ENCODE data around the gene MCCD1.
"Not testable (repeated sequence)": the region's sequence is repeated elsewhere in the genome, so short reads cannot be mapped to it uniquely, and the experiment has no call there.

Gene MCCD1

DNA sequence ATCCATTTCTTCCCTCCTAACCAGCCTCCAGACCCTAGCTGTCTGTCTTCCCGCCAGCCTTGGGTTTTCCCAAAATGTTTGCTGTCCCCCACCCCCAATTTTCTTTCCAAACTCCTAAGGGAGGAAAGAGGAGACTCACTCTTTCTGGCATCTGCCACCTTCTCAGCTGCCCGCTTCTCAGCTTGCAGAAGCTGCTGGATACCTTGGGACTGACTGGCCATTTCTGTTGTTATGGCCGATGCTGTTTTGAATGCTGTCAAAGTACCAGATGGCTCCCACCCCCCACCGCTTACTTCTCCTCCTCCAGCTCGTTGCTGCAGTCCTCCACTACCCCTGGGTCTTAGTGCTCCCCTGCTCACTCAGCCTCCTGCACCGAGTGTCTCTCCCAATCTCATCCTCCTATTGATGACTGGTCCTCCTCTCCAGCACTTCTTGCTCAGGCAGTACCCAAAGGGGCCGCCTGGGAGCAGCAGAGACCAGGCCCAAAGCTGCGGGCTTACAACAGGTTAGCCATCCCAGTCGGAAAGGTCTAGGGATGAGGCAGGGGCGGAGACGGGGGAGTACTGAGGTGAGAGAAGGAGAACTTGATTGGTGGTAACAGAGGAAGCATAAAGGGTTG lies 17.7 kb downstream of the MCCD1 start, which contains the start of gene ATP6V1G2:
Gene ATP6V1G2 (minus strand): TSS at position 270 of the 619 bp plus-strand sequence. CDS start 49 bp downstream, at position 221.
- TF ChIP-seq, protein P1, sequence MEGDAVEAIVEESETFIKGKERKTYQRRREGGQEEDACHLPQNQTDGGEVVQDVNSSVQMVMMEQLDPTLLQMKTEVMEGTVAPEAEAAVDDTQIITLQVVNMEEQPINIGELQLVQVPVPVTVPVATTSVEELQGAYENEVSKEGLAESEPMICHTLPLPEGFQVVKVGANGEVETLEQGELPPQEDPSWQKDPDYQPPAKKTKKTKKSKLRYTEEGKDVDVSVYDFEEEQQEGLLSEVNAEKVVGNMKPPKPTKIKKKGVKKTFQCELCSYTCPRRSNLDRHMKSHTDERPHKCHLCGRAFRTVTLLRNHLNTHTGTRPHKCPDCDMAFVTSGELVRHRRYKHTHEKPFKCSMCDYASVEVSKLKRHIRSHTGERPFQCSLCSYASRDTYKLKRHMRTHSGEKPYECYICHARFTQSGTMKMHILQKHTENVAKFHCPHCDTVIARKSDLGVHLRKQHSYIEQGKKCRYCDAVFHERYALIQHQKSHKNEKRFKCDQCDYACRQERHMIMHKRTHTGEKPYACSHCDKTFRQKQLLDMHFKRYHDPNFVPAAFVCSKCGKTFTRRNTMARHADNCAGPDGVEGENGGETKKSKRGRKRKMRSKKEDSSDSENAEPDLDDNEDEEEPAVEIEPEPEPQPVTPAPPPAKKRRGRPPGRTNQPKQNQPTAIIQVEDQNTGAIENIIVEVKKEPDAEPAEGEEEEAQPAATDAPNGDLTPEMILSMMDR (IDR thresholded peaks at IDR 0.05; ENCODE audit: control insufficient read depth, extremely low read depth, insufficient read depth), result peak; percentile 98
- DNase-seq (ENCODE audit: low read depth), result peak; percentile 88
- peak within 1 kb of the TSS; percentile 60 for H3K4me3 ChIP-seq (ENCODE audit: low read depth, low read length)

DNA sequence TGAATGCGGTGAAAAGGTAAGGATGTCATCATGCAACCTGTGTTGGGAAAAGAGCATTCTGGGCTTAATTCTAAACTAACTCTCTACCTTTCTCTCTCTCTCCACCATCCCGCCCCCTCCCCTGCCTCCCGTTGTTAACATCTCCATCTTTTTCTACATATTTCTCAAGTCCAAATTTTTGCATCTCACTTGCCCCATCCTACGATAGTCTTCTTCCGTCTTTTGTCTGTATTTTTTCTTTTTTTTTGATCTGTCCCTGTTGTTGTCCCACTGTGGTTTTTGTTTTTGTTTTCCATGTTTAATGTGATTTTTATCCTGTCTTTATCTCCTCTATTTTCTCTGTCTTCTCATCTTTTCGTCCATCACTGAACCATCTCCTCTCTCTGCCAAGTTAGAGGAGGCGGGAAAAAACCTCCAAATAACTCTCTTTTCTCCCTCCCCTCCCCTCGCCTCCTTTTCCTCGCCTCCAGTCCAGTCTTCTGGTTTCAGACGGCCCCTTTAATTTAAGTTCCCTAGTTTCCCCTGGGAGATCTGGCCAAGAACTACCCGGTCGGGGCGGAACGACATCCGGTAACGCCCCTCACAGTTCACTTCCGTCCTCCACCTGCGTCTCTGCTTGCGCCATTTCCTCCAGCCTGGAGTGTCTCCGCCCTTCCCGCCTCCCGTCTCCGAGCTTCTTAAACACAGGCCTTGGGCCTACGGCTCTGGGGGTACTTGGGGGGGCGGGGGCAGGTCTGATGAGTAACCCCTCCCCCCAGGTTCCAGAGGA lies 18.4 kb downstream of the MCCD1 start, which contains the start of gene NFKBIL1:
Gene NFKBIL1 (plus strand): TSS at position 651 of the 769 bp plus-strand sequence. CDS start 87 bp downstream, at position 738.
- DNase-seq (ENCODE audit: low read depth), result peak; percentile 93
- peak within 1 kb of the TSS; percentile 60 for H3K4me3 ChIP-seq (ENCODE audit: low read depth, low read length)
- TF ChIP-seq, protein P1 (IDR thresholded peaks at IDR 0.05; ENCODE audit: control insufficient read depth, extremely low read depth, insufficient read depth), result no peak

DNA sequence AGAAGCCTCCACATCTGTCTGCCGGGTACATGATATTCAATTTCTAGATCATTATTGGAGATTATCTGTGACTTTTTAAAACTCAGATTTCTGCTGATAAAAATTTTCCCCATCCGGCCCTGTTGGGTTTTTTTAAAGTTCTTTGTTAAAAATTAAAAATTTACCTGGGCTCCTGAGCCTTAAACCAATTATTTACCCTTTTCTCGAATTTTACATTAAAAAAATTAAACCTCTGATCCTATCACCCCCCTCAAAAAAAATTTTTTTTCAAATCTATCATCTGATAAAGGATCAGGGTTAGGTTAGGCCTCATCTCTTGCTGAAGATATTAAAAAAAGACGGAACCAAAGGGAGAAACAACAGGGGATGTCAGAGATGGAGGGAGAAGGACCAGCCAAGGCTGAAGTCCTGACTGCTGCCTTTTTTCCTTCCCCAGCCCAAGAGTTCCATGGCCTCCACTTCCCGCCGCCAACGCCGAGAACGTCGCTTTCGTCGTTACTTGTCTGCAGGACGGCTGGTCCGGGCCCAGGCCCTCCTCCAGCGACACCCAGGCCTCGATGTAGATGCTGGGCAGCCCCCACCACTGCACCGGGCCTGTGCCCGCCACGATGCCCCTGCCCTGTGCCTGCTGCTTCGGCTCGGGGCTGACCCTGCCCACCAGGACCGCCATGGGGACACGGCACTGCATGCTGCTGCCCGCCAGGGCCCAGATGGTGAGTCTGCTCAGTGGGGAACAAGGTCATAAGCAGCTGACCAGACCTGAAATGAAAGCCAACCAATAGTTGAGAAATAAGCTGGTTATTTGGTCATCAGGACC lies 19.2 kb downstream of the MCCD1 start:
- TF ChIP-seq, protein P1 (IDR thresholded peaks at IDR 0.05; ENCODE audit: control insufficient read depth, extremely low read depth, insufficient read depth), result no peak
- H3K4me3 ChIP-seq (ENCODE audit: low read depth, low read length), result peak overlapping the region; percentile 60
- DNase-seq (ENCODE audit: low read depth), result no peak

DNA sequence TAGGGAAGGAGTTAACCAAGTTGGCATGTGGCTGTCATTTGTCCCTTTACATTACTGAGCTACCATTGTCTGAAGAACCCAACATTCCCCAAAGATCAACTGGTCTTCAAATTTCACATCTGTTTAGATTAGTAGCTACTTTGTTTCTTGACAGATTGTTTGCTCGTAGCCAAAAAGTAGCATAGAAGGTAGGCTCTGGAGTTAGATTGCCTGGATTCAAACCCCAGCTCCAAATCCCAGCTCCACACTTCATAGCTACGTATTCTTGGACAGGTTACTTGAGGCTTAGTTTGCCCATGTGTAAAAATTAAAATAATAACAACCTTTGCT lies 19.7 kb downstream of the MCCD1 start:
- TF ChIP-seq, protein P1 (IDR thresholded peaks at IDR 0.05; ENCODE audit: control insufficient read depth, extremely low read depth, insufficient read depth), result no peak
- H3K4me3 ChIP-seq (ENCODE audit: low read depth, low read length), result peak overlapping the region; percentile 60
- DNase-seq (ENCODE audit: low read depth), result no peak

DNA sequence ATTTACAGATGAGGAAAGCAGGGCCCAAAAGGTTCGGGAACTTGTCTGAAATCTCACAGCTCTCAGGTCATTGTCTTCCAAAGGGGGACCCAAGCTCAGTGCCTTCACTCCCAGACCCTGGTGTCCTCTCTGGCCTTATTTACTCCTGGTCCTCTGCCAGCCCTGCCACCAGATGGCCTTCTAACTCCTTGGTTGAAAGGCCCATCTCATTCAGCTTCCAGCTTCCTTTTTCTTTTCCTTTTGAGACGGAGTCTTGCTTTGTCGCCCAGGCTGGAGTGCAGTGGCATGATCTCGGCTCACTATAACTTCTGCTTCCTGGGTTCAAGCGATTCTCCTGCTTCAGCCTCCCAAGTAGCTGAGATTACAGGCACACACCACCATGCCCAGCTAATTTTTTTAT lies 22.6 kb downstream of the MCCD1 start:
- not testable (repeated sequence) for H3K4me3 ChIP-seq (ENCODE audit: low read depth, low read length); DNase-seq (ENCODE audit: low read depth)
- TF ChIP-seq, protein P1 (IDR thresholded peaks at IDR 0.05; ENCODE audit: control insufficient read depth, extremely low read depth, insufficient read depth), result 0 out of 2 replicates have a peak, but pooled peaks have one; percentile 11

DNA sequence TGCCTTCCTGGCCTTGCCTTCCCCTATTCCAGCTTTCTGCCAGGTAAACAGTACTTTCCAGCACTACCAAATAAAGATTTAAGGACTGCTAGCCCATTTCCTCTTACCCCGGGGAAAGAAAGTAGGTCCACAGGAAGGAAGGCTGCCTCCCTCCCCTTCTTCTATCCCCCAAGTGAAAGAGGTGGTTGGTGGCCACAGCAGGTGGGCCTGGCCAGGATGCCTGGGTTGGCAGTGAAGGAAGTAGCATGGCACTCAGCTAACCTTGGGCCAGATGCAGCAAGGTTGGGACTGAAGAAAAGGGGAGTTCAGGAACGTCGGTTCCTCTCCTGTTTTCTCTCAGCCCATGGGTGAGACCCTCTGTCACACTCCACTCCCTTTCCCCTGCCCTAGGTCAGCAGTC lies 27.5 kb downstream of the MCCD1 start:
- TF ChIP-seq, protein P1 (IDR thresholded peaks at IDR 0.05; ENCODE audit: control insufficient read depth, extremely low read depth, insufficient read depth), result no peak
- H3K4me3 ChIP-seq (ENCODE audit: low read depth, low read length), result no peak overlapping the region
- no peak for DNase-seq (ENCODE audit: low read depth)
